A549 (cell line): ENCODE results near the gene RBPJ. TPM values are rescaled to one million over a fixed set of nuclear protein-coding genes. Genes with fewer than 3 reads are reported as not detected.

Source experiments
- ATAC-seq, 2 experiments: fragments of 200-7000 bp in 1 of 2; fragments of >200 bp in 1 of 2; cut with Nextera tagmentation in 1 of 2; cut with Tn5 transposase in 1 of 2; 3 replicates each; pipeline versions ENCODE4 v1.8.0 to v1.9.1; 2018 to 2020; ENCODE audit warnings: mild to moderate bottlenecking in 1 of 2, moderate library complexity in 1 of 2
- CTCF ChIA-PET: fragments of 300-600 bp; sonication (Branson Sonifier 250); formaldehyde crosslinking; extraction: SDS; loops from one replicate; lab custom pipeline; 2021; ENCODE audit warnings: antibody characterized with exemption, inconsistent platforms; lab: Yijun Ruan, JAX
- POLR2A ChIA-PET: fragments of 350-600 bp; formaldehyde crosslinking; extraction: SDS; loops from one replicate; lab custom pipeline; 2021; ENCODE audit warnings: antibody characterized with exemption, inconsistent platforms; lab: Yijun Ruan, JAX
- DNase-seq, 2 experiments: peaks; one replicate each; pipeline versions ENCODE4 v3.0.0 to v3.0.0-alpha.2; 2011 to 2016; ENCODE audit warnings: low read depth in 1 of 2, low spot score in 1 of 2
- FAIRE-seq: peaks from 2 replicates; lab custom pipeline; 2011; peaks lifted over from hg19 to GRCh38; lab: Jason Lieb, UNC
- H3K27ac ChIP-seq, 2 experiments: fragments of >200 bp; sonication (Bioruptor Twin); formaldehyde crosslinking; 3 replicates each; pipeline ENCODE4 v1.5.1; 2016 to 2017
- H3K4me1 ChIP-seq: fragments of >200 bp; sonication (Bioruptor Twin); formaldehyde crosslinking; 3 replicates; pipeline ENCODE4 v1.6.1; 2016
- H3K4me2 ChIP-seq: fragments of >200 bp; sonication (Bioruptor Twin); formaldehyde crosslinking; 3 replicates; pipeline ENCODE4 v1.6.1; 2016
- H3K4me3 ChIP-seq: fragments of >200 bp; sonication (Bioruptor Twin); formaldehyde crosslinking; 3 replicates; pipeline ENCODE4 v1.5.1; 2016
- H3K9me3 ChIP-seq: fragments of >200 bp; sonication (Bioruptor Twin); formaldehyde crosslinking; 3 replicates; pipeline ENCODE4 v1.6.1; 2016
- ATOH8 ChIP-seq: fragments of 250-450 bp; sonication (Bioruptor Pico); IDR thresholded peaks from 2 replicates; pipeline ENCODE4 v1.5.0; 2020; ENCODE audit warnings: low read depth, mild to moderate bottlenecking, moderate library complexity
- BCL3 ChIP-seq: fragments of >200 bp; sonication (Bioruptor Twin); formaldehyde crosslinking; IDR thresholded peaks from 3 replicates; pipeline ENCODE4 v1.6.1; 2016
- BHLHE40 ChIP-seq: IDR thresholded peaks from 2 replicates; pipeline ENCODE4 v1.6.1; 2012; ENCODE audit warnings: low read depth, low read length, inconsistent platforms
- CBX2 ChIP-seq: fragments of 200-600 bp; sonication (generic); IDR thresholded peaks from 2 replicates; pipeline ENCODE4 v1.6.1; 2016; ENCODE audit warnings: low read depth, mild to moderate bottlenecking, borderline replicate concordance
- CEBPB ChIP-seq, 2 experiments: fragments of >200 bp in 1 of 2; sonication (Bioruptor Twin) in 1 of 2; formaldehyde crosslinking in 1 of 2; IDR thresholded peaks; 2 replicates each; pipeline ENCODE4 v1.6.1; 2012 to 2016
- CTCF ChIP-seq: fragments of >200 bp; sonication (Bioruptor Twin); formaldehyde crosslinking; IDR thresholded peaks from 3 replicates; pipeline ENCODE4 v1.5.1; 2016
- ESRRA ChIP-seq: fragments of 150-350 bp; IDR thresholded peaks from 2 replicates; pipeline ENCODE4 v1.6.1; 2014; ENCODE audit warnings: mild to moderate bottlenecking, low read length, borderline replicate concordance
- FOXS1 ChIP-seq: fragments of 250-450 bp; sonication (Bioruptor Pico); IDR thresholded peaks from 2 replicates; pipeline ENCODE4 v1.5.0; 2020; ENCODE audit warnings: mild to moderate bottlenecking, moderate library complexity
- HES2 ChIP-seq: fragments of >200 bp; sonication (Bioruptor Twin); formaldehyde crosslinking; IDR thresholded peaks from 2 replicates; pipeline ENCODE4 v1.6.1; 2016
- HEYL ChIP-seq: fragments of 250-450 bp; sonication (Bioruptor Pico); IDR thresholded peaks from 2 replicates; pipeline ENCODE4 v1.8.0; 2021; ENCODE audit warnings: mild to moderate bottlenecking, moderate library complexity
- HOXB13 ChIP-seq: fragments of 250-450 bp; sonication (Bioruptor Pico); IDR thresholded peaks from 2 replicates; pipeline ENCODE4 v1.5.0; 2020; ENCODE audit warnings: low read depth, mild to moderate bottlenecking, moderate library complexity
- JUN ChIP-seq, 2 experiments: fragments of >200 bp; sonication (Bioruptor Twin); formaldehyde crosslinking; IDR thresholded peaks; 2 replicates in 1 of 2; 3 replicates in 1 of 2; pipeline ENCODE4 v1.6.1; 2016 to 2017
- JUNB ChIP-seq: fragments of >200 bp; sonication (Bioruptor Twin); formaldehyde crosslinking; IDR thresholded peaks from 2 replicates; pipeline ENCODE4 v1.6.1; 2016
- KDM5A ChIP-seq: fragments of 200-600 bp; sonication (generic); IDR thresholded peaks from 2 replicates; pipeline ENCODE4 v1.6.1; 2016; ENCODE audit warnings: antibody characterized with exemption, mild to moderate bottlenecking
- MAFK ChIP-seq: fragments of 450-650 bp; IDR thresholded peaks from 2 replicates; pipeline ENCODE4 v1.6.1; 2014; ENCODE audit not compliant: partially characterized antibody
- MAX ChIP-seq: IDR thresholded peaks from 2 replicates; pipeline ENCODE4 v1.6.1; 2012
- NR3C1 ChIP-seq: fragments of >200 bp; sonication (Bioruptor Twin); formaldehyde crosslinking; IDR thresholded peaks from 3 replicates; pipeline ENCODE4 v1.6.1; 2017
- POLR2A ChIP-seq: IDR thresholded peaks from 2 replicates; pipeline ENCODE4 v1.6.1; 2012; ENCODE audit warnings: mild to moderate bottlenecking, low read length
- REST ChIP-seq: fragments of 200-600 bp; sonication (generic); IDR thresholded peaks from 2 replicates; pipeline ENCODE4 v1.6.1; 2016; ENCODE audit warnings: antibody characterized with exemption, mild to moderate bottlenecking, moderate library complexity
- TFCP2L1 ChIP-seq: fragments of 250-450 bp; sonication (Bioruptor Pico); IDR thresholded peaks from 2 replicates; pipeline ENCODE4 v1.5.0; 2021; ENCODE audit warnings: mild to moderate bottlenecking
- TP53 ChIP-seq: fragments of 250-450 bp; sonication (Bioruptor Pico); IDR thresholded peaks from 2 replicates; pipeline ENCODE4 v1.5.0; 2021; ENCODE audit warnings: mild to moderate bottlenecking, moderate library complexity
- ZNF302 ChIP-seq: fragments of 250-450 bp; sonication (Bioruptor Pico); IDR thresholded peaks from 2 replicates; pipeline ENCODE4 v1.9.0; 2021; ENCODE audit warnings: inconsistent platforms, mild to moderate bottlenecking, moderate library complexity
- ZSCAN20 ChIP-seq: fragments of 250-450 bp; sonication (Bioruptor Pico); IDR thresholded peaks from 2 replicates; pipeline ENCODE4 v1.8.0; 2022; ENCODE audit warnings: mild to moderate bottlenecking, moderate library complexity
- WGBS: methylation state at CpG from one replicate; pipeline ENCODE4 v1.1.6; 2017; ENCODE audit errors: missing lambda C conversion rate; 5-methylcytosine and 5-hydroxymethylcytosine counted together
- polyA plus RNA-seq, 4 experiments: library from polyadenylated mRNA; depleted of rRNA in 3 of 4; stranded (reverse); fragments of >200 nt; fragmentation: RNase III in 1 of 4; extraction: RNeasy Plus Mini Kit Qiagen cat#74134 plus additional on column Dnase treatment in 1 of 4; gene quantifications; 2 replicates in 3 of 4; 3 replicates in 1 of 4; pipeline ENCODE4 v1.2.3, GENCODE V29; 2011 to 2017

RBPJ gene
- polyA plus RNA-seq, 2 of the 4 experiments (the other 2 are of a cell fraction): 16.5 to 37.1 TPM

GRCh38 chr4:26434030-26434639 is 113.3 kb downstream of the RBPJ start:
- DNase-seq: no peak
- CTCF ChIA-PET: interaction anchor here (1.1 kb wide), 1 partner anchor 97 kb away, joined by 3 read pairs; no protein-coding TSS in a partner anchor
- POLR2A ChIA-PET: no interaction called here
- TF ChIP-seq TP53 (CRISPR knock-in tag) (no peak), NR3C1 (no peak), REST (no peak), CBX2 (no peak), MAX (no peak), HEYL (CRISPR knock-in tag) (no peak), ATOH8 (no peak), JUNB (no peak), KDM5A (no peak), ESRRA (no peak), FOXS1 (CRISPR knock-in tag) (no peak), ZNF302 (CRISPR knock-in tag) (no peak), BHLHE40 (no peak)
- no peak for FAIRE-seq
- no peaks in the 10 kb centered on the region for H3K9me3 ChIP-seq
- no peak overlapping the region for H3K4me3 ChIP-seq
- H3K4me1 ChIP-seq: no peaks in the 10 kb centered on the region
- whole genome bisulfite sequencing: 76% methylated on average over 2 of the region's 2 CpGs
- ATAC-seq: no peak
- no peak overlapping the region for H3K4me2 ChIP-seq
- H3K27ac ChIP-seq: no peak overlapping the region

- Histone ChIP-seq H3K4me1 (no peaks in the 10 kb centered on the region), H3K4me3 (no peak overlapping the region), H3K9me3 (no peaks in the 10 kb centered on the region; the same call in 2 of the 3 replicates), H3K27ac (no peak overlapping the region), H3K4me2 (no peak overlapping the region)
- CTCF ChIA-PET: no interaction called here
- ATAC-seq (no peak), FAIRE-seq (no peak), DNase-seq (no peak)
- TF ChIP-seq ZSCAN20 (CRISPR knock-in tag) (no peak), JUN (IDR thresholded peaks at IDR 0.05) (no peak), HEYL (CRISPR knock-in tag) (no peak), CTCF (no peak), HOXB13 (CRISPR knock-in tag) (no peak), ZNF302 (CRISPR knock-in tag) (no peak), POLR2A (no peak), REST (no peak), CEBPB (IDR thresholded peaks at IDR 0.05) (no peak), ATOH8 (no peak), TFCP2L1 (CRISPR knock-in tag) (no peak), MAFK (no peak), BCL3 (no peak), HES2 (no peak)
- WGBS: 80% methylated on average over 7 of the region's 7 CpGs
- POLR2A ChIA-PET: no interaction called here
These were observed 120.3 kb downstream of the RBPJ start for GRCh38 chr4:26441102-26441501.
